Measurements from ENCODE around the gene MARCHF11.

MARCHF11 gene

DNA sequence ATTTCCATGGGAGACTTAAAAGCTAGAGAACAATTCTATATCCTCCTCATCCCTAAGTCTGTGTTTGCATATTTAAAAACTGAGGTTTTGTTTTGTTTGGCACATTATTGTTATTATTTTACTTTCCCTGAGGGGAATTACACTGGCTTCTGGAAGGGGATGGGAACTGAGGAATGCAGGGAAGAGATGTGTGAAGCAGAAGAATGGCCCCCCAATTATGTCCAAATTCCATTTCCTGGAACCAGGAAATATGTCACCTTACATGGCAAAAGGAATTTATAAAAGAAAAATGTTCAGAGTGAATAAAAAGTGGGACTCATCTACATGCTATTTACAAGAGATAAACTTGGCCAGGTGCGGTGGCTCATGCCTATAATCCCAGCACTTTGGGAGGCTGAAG is 129.8 kb downstream of the MARCHF11 start:
- DNase-seq, result no peak

DNA sequence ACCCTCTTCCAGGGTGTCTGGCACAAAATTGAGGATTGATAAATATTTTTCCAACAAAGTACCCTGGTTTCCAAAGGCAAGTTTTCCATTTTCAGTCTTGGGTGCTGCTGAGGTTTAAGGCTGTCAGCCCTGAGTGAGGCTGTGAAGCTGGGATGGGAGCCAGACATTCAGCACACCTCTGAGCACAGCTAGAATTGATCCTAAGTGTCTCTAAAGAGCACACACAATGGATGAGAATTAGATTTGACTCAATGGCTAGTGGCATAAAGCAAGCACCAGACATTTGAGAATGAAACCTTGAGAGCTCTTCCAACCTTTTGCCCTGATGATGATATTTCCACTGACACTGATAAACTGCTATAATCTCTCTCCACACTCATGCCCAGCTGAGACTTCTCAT is 131.5 kb downstream of the MARCHF11 start:
- no peak for DNase-seq

DNA sequence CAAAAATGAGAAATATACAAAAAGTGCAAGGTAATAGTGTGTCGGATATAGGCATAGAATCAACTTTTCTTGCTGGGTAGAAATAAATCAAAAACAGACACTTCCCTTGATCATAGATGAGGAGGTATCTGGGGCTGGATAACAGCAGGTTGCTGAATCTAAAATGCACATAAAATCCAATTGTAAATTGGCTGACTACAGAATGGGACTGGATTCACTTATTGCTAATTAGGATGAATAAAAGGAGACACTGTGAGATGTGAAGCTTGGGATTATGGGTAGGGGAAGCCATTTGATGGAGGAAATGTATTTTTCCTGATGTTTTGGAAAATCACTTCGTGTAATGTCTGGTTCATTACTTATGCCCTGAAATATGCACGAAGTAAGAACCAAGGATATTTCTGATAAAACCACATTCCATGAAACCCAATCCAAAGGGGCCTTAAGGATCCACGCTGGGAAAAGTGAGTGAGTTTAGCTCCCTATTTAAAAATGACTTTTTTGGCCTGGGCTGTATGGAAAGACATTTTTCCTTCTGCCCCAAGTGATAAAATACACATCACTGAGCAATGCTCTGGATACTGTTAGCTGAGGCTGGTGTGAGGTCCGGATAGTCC is 136.1 kb downstream of the MARCHF11 start:
- DNase-seq, result no peak

- no peak for DNase-seq
Observed at GRCh38 chr5:16037121-16037845, 142.3 kb downstream of the MARCHF11 start.

DNA sequence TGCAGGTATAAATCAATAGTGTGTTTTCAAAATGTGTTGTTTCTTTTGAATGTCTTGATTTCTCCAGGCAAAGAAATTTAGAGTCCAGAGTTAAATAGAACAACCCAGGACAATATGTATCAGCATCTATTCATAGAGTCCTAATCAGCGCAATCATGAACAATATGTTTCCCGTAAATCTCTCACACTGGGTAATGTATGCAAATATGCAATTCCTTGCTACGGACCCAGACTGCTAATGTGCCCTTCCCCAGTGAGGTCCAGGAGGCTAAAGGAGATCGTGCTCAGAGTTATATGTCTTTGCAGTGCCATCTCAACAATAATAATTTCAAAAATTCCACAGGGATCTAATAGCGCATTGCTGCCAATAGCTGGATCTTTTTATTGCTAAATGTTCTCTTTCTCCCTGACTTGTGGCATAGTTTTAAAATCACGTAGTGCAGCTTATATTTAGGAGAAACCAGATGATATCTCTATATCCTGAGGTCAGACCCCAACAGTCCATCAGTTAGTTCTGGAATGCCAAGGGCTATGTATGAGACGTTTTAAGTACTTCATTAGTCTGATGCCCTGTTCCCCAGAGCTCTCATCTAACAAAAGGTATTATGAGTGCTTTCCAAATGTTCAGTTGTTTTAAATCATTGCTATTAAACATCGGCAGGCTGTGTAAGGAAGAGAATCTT is 145.1 kb downstream of the MARCHF11 start:
- no peak for DNase-seq

- DNase-seq, result no peak
Observed at GRCh38 chr5:16033187-16033925, 146.2 kb downstream of the MARCHF11 start.

DNA sequence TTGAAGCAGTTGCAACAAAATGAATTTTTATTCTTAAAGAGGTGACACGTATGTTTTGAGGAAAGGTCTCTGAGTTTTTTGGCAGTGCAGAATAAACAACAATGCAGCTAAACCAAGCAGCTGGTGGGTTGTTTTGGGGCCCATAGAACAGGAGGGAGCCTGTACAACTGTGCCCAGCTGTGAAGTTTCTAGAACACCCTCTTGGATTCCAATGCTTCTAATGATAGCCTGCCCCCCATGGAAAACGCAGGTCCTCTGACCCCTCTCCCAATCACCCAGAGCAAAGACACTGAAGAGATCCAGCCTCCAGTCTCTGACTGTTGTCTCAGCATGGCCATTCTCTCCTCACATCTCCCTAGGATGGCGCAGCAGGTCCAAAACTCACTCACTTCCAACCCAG is 150.9 kb downstream of the MARCHF11 start:
- DNase-seq, result no peak

- no peak for DNase-seq
Observed at GRCh38 chr5:16025681-16026080, 153.9 kb downstream of the MARCHF11 start.

GRCh38 chr5:16018970-16019369 is 160.6 kb downstream of the MARCHF11 start:
- no peak for DNase-seq

DNA sequence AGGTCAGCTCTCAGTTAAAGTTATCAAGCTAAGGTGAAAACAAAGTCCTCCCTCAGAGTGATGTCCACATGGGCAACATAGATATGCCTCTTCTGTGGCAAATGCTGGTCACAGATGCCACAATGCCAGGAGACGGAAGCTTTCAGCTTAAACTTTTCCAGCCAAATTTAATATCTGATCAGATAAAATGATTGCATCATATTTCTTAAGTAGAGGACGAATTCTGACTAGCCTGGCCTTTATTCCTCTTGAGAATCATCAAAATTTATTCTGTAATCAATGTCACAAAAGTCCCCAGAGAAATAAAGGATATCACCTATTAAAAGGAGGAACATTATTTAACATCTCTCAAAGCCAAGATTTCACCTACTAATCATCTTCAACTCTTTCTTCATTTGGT is 161.9 kb downstream of the MARCHF11 start:
- DNase-seq, result no peak
